AG10803 (cell line): Measurements from ENCODE around the gene SASH1.

Experiments used
- DNase-seq: peaks from one replicate; pipeline ENCODE4 v3.0.0; 2010; ENCODE audit warnings: low read depth
- H3K4me3 ChIP-seq: 2 replicates; pipeline ENCODE4 v1.5.1; 2011; ENCODE audit warnings: mild to moderate bottlenecking, low read length, control low read depth
- CTCF ChIP-seq: conservative IDR thresholded peaks from 2 replicates; pipeline ENCODE4 v1.5.1; 2011; ENCODE audit warnings: mild to moderate bottlenecking, low read length, control low read depth, inconsistent platforms

SASH1 gene

GRCh38 chr6:148423133-148423532 is 80.5 kb downstream of the SASH1 start:
- TF ChIP-seq CTCF, result no peak
- H3K4me3 ChIP-seq, result no peak overlapping the region
- peak; percentile 40 for DNase-seq

- TF ChIP-seq CTCF, result no peak
- DNase-seq, result no peak
- no peak overlapping the region for H3K4me3 ChIP-seq
Measured at GRCh38 chr6:148423601-148424270, 81.1 kb downstream of the SASH1 start.

- no peak overlapping the region for H3K4me3 ChIP-seq
- TF ChIP-seq CTCF, result no peak
- no peak for DNase-seq
Measured at GRCh38 chr6:148425443-148425842, 82.8 kb downstream of the SASH1 start.

- no peak for DNase-seq
- no peak overlapping the region for H3K4me3 ChIP-seq
- no peak for TF ChIP-seq CTCF
Measured at GRCh38 chr6:148426317-148426977, 83.8 kb downstream of the SASH1 start.

GRCh38 chr6:148427333-148427732 is 84.7 kb downstream of the SASH1 start:
- TF ChIP-seq CTCF, result no peak
- DNase-seq, result no peak
- no peak overlapping the region for H3K4me3 ChIP-seq

- no peak for DNase-seq
- no peak for TF ChIP-seq CTCF
- no peak overlapping the region for H3K4me3 ChIP-seq
Measured at GRCh38 chr6:148429423-148429822, 86.8 kb downstream of the SASH1 start.

- no peak for TF ChIP-seq CTCF
- DNase-seq, result no peak
- no peak overlapping the region for H3K4me3 ChIP-seq
Measured at GRCh38 chr6:148430897-148431296, 88.3 kb downstream of the SASH1 start.
